Sigmoid colon (tissue), 4 donors: ENCODE measurements around the gene GPANK1.

Source experiments
- CTCF ChIP-seq, 4 experiments: fragments of 450-650 bp in 3 of 4; fragments of 200-600 bp in 1 of 4; IDR thresholded peaks; one replicate each; pipeline ENCODE4 v1.5.1; 2016 to 2019; ENCODE audit warnings: antibody characterized with exemption in 4 of 4, mild to moderate bottlenecking in 3 of 4, moderate library complexity in 2 of 4
- EP300 ChIP-seq, 4 donors: sonication (generic); formaldehyde crosslinking; IDR thresholded peaks; one replicate each; pipeline ENCODE4 v1.6.1; 2017; ENCODE audit warnings: antibody characterized with exemption in 4 of 4
- POLR2A ChIP-seq, 2 donors: fragments of 450-650 bp; IDR thresholded peaks; one replicate each; pipeline ENCODE4 v1.6.1; 2016; ENCODE audit warnings: antibody characterized with exemption in 2 of 2, mild to moderate bottlenecking in 2 of 2, moderate library complexity in 2 of 2

GRCh38 chr6:31663961-31664789, 622 bp downstream of the GPANK1 start:
- TF ChIP-seq CTCF (IDR thresholded peaks at IDR 0.05), result no peak
- TF ChIP-seq EP300 (IDR thresholded peaks at IDR 0.05), result no peak
- no peak for TF ChIP-seq POLR2A (IDR thresholded peaks at IDR 0.05)
